Lower lobe of right lung (tissue), 2 donors: ENCODE measurements around the gene COL18A1. TPM values are rescaled to one million over a fixed set of nuclear protein-coding genes. Genes with fewer than 3 reads are reported as not detected.
"Not testable (repeated sequence)": the region's sequence is repeated elsewhere in the genome, so short reads cannot be mapped to it uniquely, and the experiment has no call there.

Experiments used
- ATAC-seq, 2 donors: fragments of 200-7000 bp; cut with Tn5 transposase; one replicate each; pipeline ENCODE4 v1.9.1; 2020 to 2022; ENCODE audit warnings: mild to moderate bottlenecking in 2 of 2, moderate library complexity in 2 of 2
- DNase-seq: peaks from one replicate; pipeline ENCODE4 v3.0.0-alpha.2; 2020
- H3K27ac ChIP-seq: fragments of 200-600 bp; one replicate; pipeline ENCODE4 v1.8.0; 2022
- H3K27me3 ChIP-seq: fragments of 200-600 bp; one replicate; pipeline ENCODE4 v1.8.0; 2022; ENCODE audit warnings: low read depth
- H3K36me3 ChIP-seq: fragments of 200-600 bp; one replicate; pipeline ENCODE4 v1.8.0; 2022; ENCODE audit warnings: mild to moderate bottlenecking
- H3K4me1 ChIP-seq: fragments of 200-600 bp; one replicate; pipeline ENCODE4 v1.8.0; 2022
- H3K4me3 ChIP-seq: fragments of 200-600 bp; one replicate; pipeline ENCODE4 v1.8.0; 2022; ENCODE audit warnings: mild to moderate bottlenecking
- H3K9me3 ChIP-seq: fragments of 200-600 bp; one replicate; pipeline ENCODE4 v1.8.0; 2022
- CTCF ChIP-seq: fragments of 200-600 bp; IDR thresholded peaks from one replicate; pipeline ENCODE4 v1.8.0; 2022; ENCODE audit warnings: antibody characterized with exemption, mild to moderate bottlenecking
- intact Hi-C: fragments of 100-400 bp; cut with DNase I; formaldehyde crosslinking; loops from one replicate; pipeline ENCODE4 v1.11.0; 2022
- total RNA-seq: library from RNA; stranded (reverse); fragmentation: NEBNext Ultra II Directional; extraction: Animal tissue kit (Norgen Biotek cat#: 25700); gene quantifications from one replicate; pipeline ENCODE4 v1.2.1, GENCODE V29; 2021
- donor health status: DM: no; HTN: yes; CAD: no; lungs with severe emphysema.

COL18A1 gene
- total RNA-seq, 1 donor from 2014 or later, result 45.1 TPM

GRCh38 chr21:45439901-45440461, 35.0 kb downstream of the COL18A1 start:
- no peak for DNase-seq
- Histone ChIP-seq H3K4me3 (no peak overlapping the region), H3K27ac (no peak overlapping the region), H3K27me3 (no peaks in the 10 kb centered on the region), H3K4me1 (peaks cover 13% of the 10 kb centered on the region), H3K9me3 (no peaks in the 10 kb centered on the region), H3K36me3 (no peaks in the 10 kb centered on the region)
- peak in 1 of 2 donors; percentile 2 for ATAC-seq
- intact Hi-C loops, result loop anchor here (10.0 kb wide), 1 partner anchor 145 kb away; no protein-coding TSS in a partner anchor
- no peak for TF ChIP-seq CTCF

GRCh38 chr21:45440736-45441350, 35.9 kb downstream of the COL18A1 start:
- H3K36me3 ChIP-seq, result no peaks in the 10 kb centered on the region
- peaks cover 13% of the 10 kb centered on the region for H3K4me1 ChIP-seq
- H3K27me3 ChIP-seq, result no peaks in the 10 kb centered on the region
- no peak for ATAC-seq
- intact Hi-C loops, result no loop called here
- DNase-seq, result no peak
- H3K9me3 ChIP-seq, result no peaks in the 10 kb centered on the region
- no peak for TF ChIP-seq CTCF
- no peak overlapping the region for H3K27ac ChIP-seq
- no peak overlapping the region for H3K4me3 ChIP-seq

GRCh38 chr21:45441431-45442255, 36.7 kb downstream of the COL18A1 start:
- ATAC-seq (peak in 1 of 2 donors; percentile 2), DNase-seq (no peak)
- H3K27ac ChIP-seq, result no peak overlapping the region
- no peak for TF ChIP-seq CTCF
- intact Hi-C loops, result no loop called here
- H3K27me3 ChIP-seq, result no peaks in the 10 kb centered on the region
- H3K9me3 ChIP-seq, result no peaks in the 10 kb centered on the region
- no peak overlapping the region for H3K4me3 ChIP-seq
- no peaks in the 10 kb centered on the region for H3K36me3 ChIP-seq
- peaks cover 13% of the 10 kb centered on the region for H3K4me1 ChIP-seq

- Histone ChIP-seq H3K36me3 (no peaks in the 10 kb centered on the region), H3K4me1 (peaks cover 13% of the 10 kb centered on the region), H3K9me3 (no peaks in the 10 kb centered on the region), H3K27ac (no peak overlapping the region), H3K4me3 (no peak overlapping the region), H3K27me3 (no peaks in the 10 kb centered on the region)
- ATAC-seq (no peak), DNase-seq (no peak)
- intact Hi-C loops, result no loop called here
- no peak for TF ChIP-seq CTCF
These were observed 37.3 kb downstream of the COL18A1 start for GRCh38 chr21:45442276-45442675.

- ATAC-seq, H3K4me3 ChIP-seq, intact Hi-C loops, H3K27me3 ChIP-seq, H3K36me3 ChIP-seq, H3K9me3 ChIP-seq, H3K27ac ChIP-seq, DNase-seq: not testable (repeated sequence)
- H3K4me1 ChIP-seq, result peaks cover 13% of the 10 kb centered on the region
These were observed 38.0 kb downstream of the COL18A1 start for GRCh38 chr21:45442686-45443594.
